ENCODE measurements around the gene APOA4.

APOA4 gene

DNA sequence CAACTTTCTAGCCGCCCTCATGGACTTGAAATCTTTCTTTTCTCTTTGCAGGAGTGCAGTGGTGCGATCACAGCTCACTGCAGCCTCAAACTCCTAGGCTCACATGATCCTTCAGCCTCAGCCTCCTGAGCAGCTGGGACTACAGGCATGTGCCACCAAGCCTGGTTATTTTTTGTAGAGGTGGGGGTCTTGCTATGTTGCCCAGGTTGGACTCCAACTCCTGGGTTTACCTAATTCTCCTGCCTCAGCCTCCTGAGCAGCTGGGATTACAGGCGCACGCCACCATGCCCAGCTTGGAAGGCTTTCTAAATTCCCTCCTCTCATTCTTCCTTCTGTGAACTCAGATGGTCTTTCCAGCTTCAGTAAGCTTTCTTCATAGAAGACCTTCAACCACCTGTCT is 19.0 kb upstream of the APOA4 start:
- H3K9me2 ChIP-seq (replicated peaks; ENCODE audit: insufficient read depth, low read length), result no peaks in the 10 kb centered on the region
- H3K27me3 ChIP-seq (ENCODE audit: low read length), result no peaks in the 10 kb centered on the region
- H2AFZ ChIP-seq (ENCODE audit: low read depth, low read length, severe bottlenecking), result no peak overlapping the region
- no peak overlapping the region for H3K9ac ChIP-seq (ENCODE audit: low read length)
- H3K27ac ChIP-seq (ENCODE audit: low read depth, low read length), result no peak overlapping the region
- no peaks in the 10 kb centered on the region for H4K20me1 ChIP-seq (ENCODE audit: low read depth, low read length)
- H3K4me3 ChIP-seq (ENCODE audit: insufficient read depth, low read length, poor library complexity, severe bottlenecking), result no peak overlapping the region
- H3F3A ChIP-seq (ENCODE audit: insufficient read depth), result no peaks in the 10 kb centered on the region
- no peaks in the 10 kb centered on the region for H3K36me3 ChIP-seq (ENCODE audit: low read length)
- no peak overlapping the region for H3K4me2 ChIP-seq (ENCODE audit: low read depth, low read length, poor library complexity, severe bottlenecking)
- no peaks in the 10 kb centered on the region for H3K79me2 ChIP-seq (ENCODE audit: insufficient read depth, low read length)
- no peak for TF ChIP-seq EZH2phosphoT487 (conservative IDR thresholded peaks at IDR 0.05; ENCODE audit: low read length)
- TF ChIP-seq, protein P1, sequence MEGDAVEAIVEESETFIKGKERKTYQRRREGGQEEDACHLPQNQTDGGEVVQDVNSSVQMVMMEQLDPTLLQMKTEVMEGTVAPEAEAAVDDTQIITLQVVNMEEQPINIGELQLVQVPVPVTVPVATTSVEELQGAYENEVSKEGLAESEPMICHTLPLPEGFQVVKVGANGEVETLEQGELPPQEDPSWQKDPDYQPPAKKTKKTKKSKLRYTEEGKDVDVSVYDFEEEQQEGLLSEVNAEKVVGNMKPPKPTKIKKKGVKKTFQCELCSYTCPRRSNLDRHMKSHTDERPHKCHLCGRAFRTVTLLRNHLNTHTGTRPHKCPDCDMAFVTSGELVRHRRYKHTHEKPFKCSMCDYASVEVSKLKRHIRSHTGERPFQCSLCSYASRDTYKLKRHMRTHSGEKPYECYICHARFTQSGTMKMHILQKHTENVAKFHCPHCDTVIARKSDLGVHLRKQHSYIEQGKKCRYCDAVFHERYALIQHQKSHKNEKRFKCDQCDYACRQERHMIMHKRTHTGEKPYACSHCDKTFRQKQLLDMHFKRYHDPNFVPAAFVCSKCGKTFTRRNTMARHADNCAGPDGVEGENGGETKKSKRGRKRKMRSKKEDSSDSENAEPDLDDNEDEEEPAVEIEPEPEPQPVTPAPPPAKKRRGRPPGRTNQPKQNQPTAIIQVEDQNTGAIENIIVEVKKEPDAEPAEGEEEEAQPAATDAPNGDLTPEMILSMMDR (IDR thresholded peaks at IDR 0.05; ENCODE audit: insufficient read depth, low read length, poor library complexity, severe bottlenecking), result no peak
- no peaks in the 10 kb centered on the region for H3K9me3 ChIP-seq (ENCODE audit: insufficient read depth, low read length)

DNA sequence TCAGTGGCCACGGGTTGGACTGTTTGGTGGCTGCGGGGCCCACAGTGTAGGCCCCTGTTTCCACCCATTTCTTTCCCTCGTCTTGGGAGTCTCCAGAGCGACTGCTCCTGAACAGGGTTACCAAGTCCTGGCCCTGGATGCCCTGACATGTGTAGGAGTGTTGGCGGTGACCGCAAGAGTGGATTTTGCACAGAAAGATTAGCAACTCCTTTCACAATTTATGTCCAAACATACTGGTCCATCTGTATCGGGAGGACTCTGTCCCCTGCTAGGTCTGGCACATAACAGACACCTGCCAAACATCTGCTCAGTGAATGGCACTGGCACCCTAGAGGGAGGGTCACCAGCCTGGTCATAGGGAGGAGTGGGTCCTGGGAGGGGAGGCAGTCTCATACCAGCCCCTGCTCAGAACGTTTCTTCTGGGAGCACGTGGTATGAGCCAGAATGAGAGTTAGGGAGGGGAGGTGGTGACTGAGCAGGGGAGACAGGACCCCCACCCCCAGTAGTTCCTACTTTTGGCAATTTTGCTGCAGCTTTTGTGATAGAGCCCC is 17.7 kb upstream of the APOA4 start:
- Histone ChIP-seq H2AFZ (ENCODE audit: low read depth, low read length, severe bottlenecking) (no peak overlapping the region), H3K79me2 (ENCODE audit: insufficient read depth, low read length) (no peaks in the 10 kb centered on the region), H4K20me1 (ENCODE audit: low read depth, low read length) (no peaks in the 10 kb centered on the region), H3K4me2 (ENCODE audit: low read depth, low read length, poor library complexity, severe bottlenecking) (no peak overlapping the region), H3F3A (ENCODE audit: insufficient read depth) (no peaks in the 10 kb centered on the region), H3K4me3 (ENCODE audit: insufficient read depth, low read length, poor library complexity, severe bottlenecking) (no peak overlapping the region), H3K9me2 (replicated peaks; ENCODE audit: insufficient read depth, low read length) (no peaks in the 10 kb centered on the region), H3K27me3 (ENCODE audit: low read length) (no peaks in the 10 kb centered on the region), H3K36me3 (ENCODE audit: low read length) (no peaks in the 10 kb centered on the region), H3K9me3 (ENCODE audit: insufficient read depth, low read length) (no peaks in the 10 kb centered on the region), H3K27ac (ENCODE audit: low read depth, low read length) (no peak overlapping the region), H3K9ac (ENCODE audit: low read length) (no peak overlapping the region)
- TF ChIP-seq, protein P1 (IDR thresholded peaks at IDR 0.05; ENCODE audit: insufficient read depth, low read length, poor library complexity, severe bottlenecking), result no peak
- no peak for TF ChIP-seq EZH2phosphoT487 (conservative IDR thresholded peaks at IDR 0.05; ENCODE audit: low read length)

DNA sequence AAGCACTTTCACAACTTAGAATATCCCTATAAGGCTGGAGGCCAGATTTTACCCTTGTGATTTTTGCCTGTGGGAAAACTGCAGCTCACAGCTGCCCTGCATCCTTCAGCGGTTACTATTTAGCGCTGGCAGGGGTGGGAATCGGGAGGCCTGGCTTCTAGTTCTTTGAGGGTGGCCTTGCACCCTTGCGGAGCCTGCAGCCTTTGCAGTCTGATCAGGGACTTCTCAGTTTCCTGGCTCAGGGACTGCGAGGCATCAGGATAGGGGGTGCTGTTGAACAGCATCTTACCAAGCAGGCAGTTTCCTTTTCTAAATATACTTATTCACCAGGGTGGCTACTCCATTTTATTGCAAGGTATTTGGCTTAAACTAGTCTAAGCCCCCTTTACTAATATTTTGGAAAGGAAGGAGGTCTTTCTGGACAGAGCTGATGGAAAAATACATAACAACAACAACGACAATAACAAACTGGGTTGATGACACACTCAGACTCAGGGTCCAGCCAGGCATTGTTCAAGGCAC is 17.2 kb upstream of the APOA4 start:
- H3F3A ChIP-seq (ENCODE audit: insufficient read depth), result no peaks in the 10 kb centered on the region
- H3K9me2 ChIP-seq (replicated peaks; ENCODE audit: insufficient read depth, low read length), result no peaks in the 10 kb centered on the region
- H4K20me1 ChIP-seq (ENCODE audit: low read depth, low read length), result no peaks in the 10 kb centered on the region
- H3K4me3 ChIP-seq (ENCODE audit: insufficient read depth, low read length, poor library complexity, severe bottlenecking), result no peak overlapping the region
- H3K79me2 ChIP-seq (ENCODE audit: insufficient read depth, low read length), result no peaks in the 10 kb centered on the region
- H3K36me3 ChIP-seq (ENCODE audit: low read length), result no peaks in the 10 kb centered on the region
- H3K9me3 ChIP-seq (ENCODE audit: insufficient read depth, low read length), result no peaks in the 10 kb centered on the region
- no peak overlapping the region for H3K9ac ChIP-seq (ENCODE audit: low read length)
- H3K27me3 ChIP-seq (ENCODE audit: low read length), result no peaks in the 10 kb centered on the region
- TF ChIP-seq EZH2phosphoT487 (conservative IDR thresholded peaks at IDR 0.05; ENCODE audit: low read length), result no peak
- TF ChIP-seq, protein P1 (IDR thresholded peaks at IDR 0.05; ENCODE audit: insufficient read depth, low read length, poor library complexity, severe bottlenecking), result no peak
- no peak overlapping the region for H3K4me2 ChIP-seq (ENCODE audit: low read depth, low read length, poor library complexity, severe bottlenecking)
- H3K27ac ChIP-seq (ENCODE audit: low read depth, low read length), result no peak overlapping the region
- no peak overlapping the region for H2AFZ ChIP-seq (ENCODE audit: low read depth, low read length, severe bottlenecking)
